IMR-90 (cell line): ENCODE results near the gene ZNF692. TPM values are rescaled to one million over a fixed set of nuclear protein-coding genes. Genes with fewer than 3 reads are reported as not detected.
A peak's percentile ranks its signal among the peaks of the same experiment; 100 is the strongest.

Experiments
- ATAC-seq: fragments of 200-7000 bp; cut with Tn5 transposase; 2 replicates; pipeline ENCODE4 v1.9.1; 2020; ENCODE audit warnings: low read depth, mild to moderate bottlenecking, moderate library complexity
- BruUV-seq: library from RNA; stranded (reverse); fragments of 400-500 nt; replicated peaks from 2 replicates; lab custom pipeline; 2021; lab: Mats Ljungman, UMichigan
- CTCF ChIA-PET: fragments of 300-600 bp; formaldehyde crosslinking; extraction: SDS; loops from one replicate; lab custom pipeline; 2021; ENCODE audit warnings: antibody characterized with exemption; lab: Yijun Ruan, JAX
- POLR2A ChIA-PET: fragments of 300-600 bp; sonication (Branson Sonifier 250); formaldehyde crosslinking; loops from one replicate; lab custom pipeline; 2022; ENCODE audit warnings: antibody characterized with exemption; ENCODE audit not compliant: unreplicated experiment; lab: Charles Lee
- DNase-seq: peaks from one replicate; pipeline ENCODE4 v3.0.0; 2013
- H2AFZ ChIP-seq: replicated peaks from 2 replicates; pipeline ENCODE3; 2013; ENCODE audit warnings: low read length, mild to moderate bottlenecking; ENCODE audit not compliant: poor library complexity
- H2AK5ac ChIP-seq: 2 replicates; pipeline ENCODE4 v1.6.1; 2013; ENCODE audit warnings: low read depth, low read length, inconsistent platforms
- H2AK9ac ChIP-seq: replicated peaks from 2 replicates; pipeline ENCODE3; 2013; ENCODE audit warnings: mild to moderate bottlenecking, low read depth, low read length, moderate library complexity; ENCODE audit not compliant: poor library complexity
- H2BK120ac ChIP-seq: 2 replicates; pipeline ENCODE4 v1.6.1; 2013; ENCODE audit warnings: low read depth, low read length, inconsistent platforms
- H2BK15ac ChIP-seq: 3 replicates; pipeline ENCODE4 v1.6.1; 2013; ENCODE audit warnings: low read depth, low read length, inconsistent platforms
- H2BK20ac ChIP-seq: 2 replicates; pipeline ENCODE4 v1.6.1; 2013; ENCODE audit warnings: low read depth, mild to moderate bottlenecking, inconsistent platforms, low read length, moderate library complexity
- H2BK5ac ChIP-seq: 2 replicates; pipeline ENCODE4 v1.6.1; 2013; ENCODE audit warnings: mild to moderate bottlenecking, low read depth, low read length, inconsistent platforms; ENCODE audit not compliant: poor library complexity, severe bottlenecking
- H3K14ac ChIP-seq: replicated peaks from 2 replicates; pipeline ENCODE4 v1.6.1; 2013; ENCODE audit warnings: low read depth, low read length, inconsistent platforms
- H3K18ac ChIP-seq: 2 replicates; pipeline ENCODE4 v1.6.1; 2013; ENCODE audit warnings: low read depth, low read length, control low read depth
- H3K23ac ChIP-seq: 2 replicates; pipeline ENCODE4 v1.6.1; 2013; ENCODE audit warnings: low read depth, low read length, inconsistent platforms
- H3K27ac ChIP-seq: 2 replicates; pipeline ENCODE4 v1.5.1; 2013; ENCODE audit warnings: mild to moderate bottlenecking, control low read depth, low read length; ENCODE audit not compliant: insufficient read depth
- H3K27me3 ChIP-seq: 2 replicates; pipeline ENCODE4 v1.6.1; 2013; ENCODE audit warnings: low read length; ENCODE audit not compliant: control insufficient read depth, insufficient read depth
- H3K36me3 ChIP-seq: 2 replicates; pipeline ENCODE4 v1.6.1; 2013; ENCODE audit warnings: low read length, mixed read lengths; ENCODE audit not compliant: control insufficient read depth, insufficient read depth
- H3K4ac ChIP-seq: 2 replicates; pipeline ENCODE4 v1.6.1; 2013; ENCODE audit warnings: low read depth, low read length, inconsistent platforms
- H3K4me1 ChIP-seq: 2 replicates; pipeline ENCODE4 v1.6.1; 2013; ENCODE audit warnings: low read length, mixed read lengths; ENCODE audit not compliant: control insufficient read depth, insufficient read depth
- H3K4me2 ChIP-seq: 2 replicates; pipeline ENCODE4 v1.6.1; 2013; ENCODE audit warnings: low read depth, mild to moderate bottlenecking, control low read depth, low read length, moderate library complexity
- H3K4me3 ChIP-seq: 2 replicates; pipeline ENCODE4 v1.5.1; 2013; ENCODE audit warnings: low read depth, mild to moderate bottlenecking, control low read depth, low read length, moderate library complexity; ENCODE audit not compliant: insufficient read depth
- H3K56ac ChIP-seq: 2 replicates; pipeline ENCODE4 v1.6.1; 2013; ENCODE audit warnings: low read length, inconsistent platforms; ENCODE audit not compliant: insufficient read depth; ENCODE audit errors: extremely low read depth
- H3K79me1 ChIP-seq, 2 experiments: 2 replicates each; pipeline ENCODE4 v1.6.1; 2013; ENCODE audit warnings: low read length in 2 of 2, inconsistent platforms in 1 of 2, low read depth in 1 of 2
- H3K9ac ChIP-seq: 2 replicates; pipeline ENCODE4 v1.6.1; 2013; ENCODE audit warnings: low read depth, low read length, control low read depth
- H3K9me1 ChIP-seq: 2 replicates; pipeline ENCODE4 v1.6.1; 2013; ENCODE audit warnings: low read length, inconsistent platforms; ENCODE audit not compliant: insufficient read depth
- H3K9me3 ChIP-seq: 2 replicates; pipeline ENCODE4 v1.6.1; 2013; ENCODE audit warnings: low read length; ENCODE audit not compliant: control insufficient read depth, insufficient read depth
- H4K20me1 ChIP-seq: 2 replicates; pipeline ENCODE4 v1.6.1; 2013; ENCODE audit warnings: low read length, inconsistent platforms; ENCODE audit not compliant: insufficient read depth
- H4K5ac ChIP-seq: 2 replicates; pipeline ENCODE4 v1.6.1; 2013; ENCODE audit warnings: mild to moderate bottlenecking, low read depth, low read length, control low read depth
- H4K8ac ChIP-seq, 2 experiments: 2 replicates each; pipeline ENCODE4 v1.6.1; 2013; ENCODE audit warnings: low read depth in 2 of 2, low read length in 2 of 2, control low read depth in 1 of 2, inconsistent platforms in 1 of 2
- H4K91ac ChIP-seq: 2 replicates; pipeline ENCODE4 v1.6.1; 2013; ENCODE audit warnings: low read depth, low read length, inconsistent platforms; ENCODE audit not compliant: insufficient read depth
- BHLHE40 ChIP-seq: fragments of 150-350 bp; IDR thresholded peaks from 2 replicates; pipeline ENCODE4 v1.6.1; 2016; ENCODE audit warnings: mild to moderate bottlenecking, low read depth, low read length
- CEBPB ChIP-seq: IDR thresholded peaks from 2 replicates; pipeline ENCODE4 v1.6.1; 2012; ENCODE audit warnings: low read depth, low read length, improper control_type of control experiment
- FOS ChIP-seq: fragments of 150-350 bp; IDR thresholded peaks from 2 replicates; pipeline ENCODE4 v1.6.1; 2016; ENCODE audit warnings: low read depth, low read length
- NFE2L2 ChIP-seq: fragments of 150-350 bp; IDR thresholded peaks from 2 replicates; pipeline ENCODE4 v1.6.1; 2016; ENCODE audit warnings: low read depth, mild to moderate bottlenecking, low read length
- RCOR1 ChIP-seq: IDR thresholded peaks from 2 replicates; pipeline ENCODE4 v1.6.1; 2012; ENCODE audit warnings: mild to moderate bottlenecking, low read length, improper control_type of control experiment; ENCODE audit not compliant: insufficient replicate concordance
- USF2 ChIP-seq: fragments of 150-350 bp; IDR thresholded peaks from 2 replicates; pipeline ENCODE4 v1.6.1; 2017; ENCODE audit warnings: mild to moderate bottlenecking, antibody characterized with exemption, low read length, low read depth
- WGBS, 2 experiments: methylation state at CpG; one replicate each; pipeline versions ENCODE4 v1.1.5 to v1.1.7; 2013; ENCODE audit warnings: missing lambda C conversion rate in 2 of 2; ENCODE audit not compliant: insufficient read length in 1 of 2; ENCODE audit errors: extremely low coverage in 2 of 2; 5-methylcytosine and 5-hydroxymethylcytosine counted together
- dilution Hi-C: fragments of 300-500 bp; cut with HindIII; formaldehyde crosslinking; loops from one replicate; pipeline ENCODE4 v1.14.3; 2018; ENCODE audit warnings: low sequenced_read_pairs; ENCODE audit not compliant: unreplicated experiment
- in situ Hi-C: fragments of 300-500 bp; cut with MboI; formaldehyde crosslinking; loops from 3 replicates; pipeline ENCODE4 v1.14.3; 2019; ENCODE audit warnings: low sequenced_read_pairs, inconsistent platforms, mixed read lengths
- intact Hi-C: fragments of 100-400 bp; cut with micrococcal nuclease; formaldehyde crosslinking; loops from 2 replicates; pipeline ENCODE4 v1.10.0; 2022
- polyA plus RNA-seq, 3 experiments: library from polyadenylated mRNA; depleted of rRNA; stranded (reverse); fragments of >200 nt; gene quantifications; 2 replicates each; pipeline ENCODE4 v1.2.3, GENCODE V29; 2012; ENCODE audit warnings: low replicate concordance in 1 of 3
- total RNA-seq: library from RNA; depleted of rRNA; stranded (reverse); fragments of >200 nt; gene quantifications from 2 replicates; pipeline ENCODE4 v1.2.3, GENCODE V29; 2012
- TF ChIP-seq, protein P1 (sequence below): conservative IDR thresholded peaks from 2 replicates; pipeline ENCODE4 v1.5.1; 2012; ENCODE audit warnings: mild to moderate bottlenecking, low read depth, low read length, improper control_type of control experiment

Gene ZNF692
- total and polyA plus RNA-seq, 2 of the 4 experiments (the other 2 are of a cell fraction): 7.3 to 50.4 TPM

DNA sequence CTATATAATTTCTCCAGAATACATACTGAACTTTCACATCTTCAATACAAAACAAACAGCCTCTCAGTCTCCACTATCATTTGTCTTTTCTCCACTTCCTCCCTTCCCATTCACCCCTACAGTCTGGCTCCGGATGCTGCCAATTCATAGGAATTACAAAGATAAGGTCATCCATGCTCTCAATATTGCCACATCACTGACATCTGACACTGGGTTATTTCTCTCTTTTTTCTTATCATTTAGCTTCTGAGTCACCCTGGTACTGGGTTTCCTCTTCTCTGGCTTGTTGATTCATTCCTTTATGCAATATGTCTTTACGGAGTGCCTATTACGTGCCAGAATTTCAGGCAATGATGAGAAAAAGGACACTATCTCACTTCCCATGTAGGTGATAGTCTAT lies 30.0 kb downstream of the ZNF692 start:
- in situ Hi-C loops (no loop called here), dilution Hi-C loops (no loop called here), intact Hi-C loops (no loop called here)
- H2AFZ ChIP-seq: no peak overlapping the region
- H3K23ac ChIP-seq: no peak overlapping the region
- H3K79me1 ChIP-seq: peaks cover 6 to 31% of the 10 kb centered on the region in 2 experiments; a peak in 3 of 4 replicates
- H3K4ac ChIP-seq: no peak overlapping the region
- no peak overlapping the region for H3K56ac ChIP-seq
- H3K27me3 ChIP-seq: no peaks in the 10 kb centered on the region
- H3K9ac ChIP-seq: no peak overlapping the region
- H3K18ac ChIP-seq: no peak overlapping the region
- no peak overlapping the region for H4K91ac ChIP-seq
- H4K8ac ChIP-seq: no peak overlapping the region
- DNase-seq (peak; percentile 93), ATAC-seq (peak; percentile 10)
- H2BK15ac ChIP-seq: no peak overlapping the region
- H3K14ac ChIP-seq: no peak overlapping the region
- H3K4me2 ChIP-seq: peak overlapping the region; percentile 50; the same call in 1 of the 2 replicates
- H2BK120ac ChIP-seq: no peak overlapping the region
- H4K5ac ChIP-seq: no peak overlapping the region
- H3K36me3 ChIP-seq: peaks cover 5% of the 10 kb centered on the region
- TF ChIP-seq, protein P1, sequence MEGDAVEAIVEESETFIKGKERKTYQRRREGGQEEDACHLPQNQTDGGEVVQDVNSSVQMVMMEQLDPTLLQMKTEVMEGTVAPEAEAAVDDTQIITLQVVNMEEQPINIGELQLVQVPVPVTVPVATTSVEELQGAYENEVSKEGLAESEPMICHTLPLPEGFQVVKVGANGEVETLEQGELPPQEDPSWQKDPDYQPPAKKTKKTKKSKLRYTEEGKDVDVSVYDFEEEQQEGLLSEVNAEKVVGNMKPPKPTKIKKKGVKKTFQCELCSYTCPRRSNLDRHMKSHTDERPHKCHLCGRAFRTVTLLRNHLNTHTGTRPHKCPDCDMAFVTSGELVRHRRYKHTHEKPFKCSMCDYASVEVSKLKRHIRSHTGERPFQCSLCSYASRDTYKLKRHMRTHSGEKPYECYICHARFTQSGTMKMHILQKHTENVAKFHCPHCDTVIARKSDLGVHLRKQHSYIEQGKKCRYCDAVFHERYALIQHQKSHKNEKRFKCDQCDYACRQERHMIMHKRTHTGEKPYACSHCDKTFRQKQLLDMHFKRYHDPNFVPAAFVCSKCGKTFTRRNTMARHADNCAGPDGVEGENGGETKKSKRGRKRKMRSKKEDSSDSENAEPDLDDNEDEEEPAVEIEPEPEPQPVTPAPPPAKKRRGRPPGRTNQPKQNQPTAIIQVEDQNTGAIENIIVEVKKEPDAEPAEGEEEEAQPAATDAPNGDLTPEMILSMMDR: no peak
- TF ChIP-seq BHLHE40 (peak; percentile 33; the same call in 1 of the 2 replicates), RCOR1 (peak; percentile 25), USF2 (no peak), CEBPB (peak; percentile 99), NFE2L2 (peak; percentile 37; the same call in 1 of the 2 replicates), FOS (peak; percentile 84)
- BruUV-seq: no TSS peak
- no CpG with 5 or more reads among the region's 3 CpGs for WGBS, 2 experiments
- H3K9me3 ChIP-seq: no peaks in the 10 kb centered on the region
- H2BK20ac ChIP-seq: no peak overlapping the region
- H2AK9ac ChIP-seq: no peak overlapping the region
- no peak overlapping the region for H2AK5ac ChIP-seq
- POLR2A ChIA-PET: no interaction called here
- H2BK5ac ChIP-seq: peak overlapping the region; percentile 64
- peaks cover 6% of the 10 kb centered on the region; the same call in 1 of the 2 replicates for H3K9me1 ChIP-seq
- CTCF ChIA-PET: interaction anchor here (1.3 kb wide), 1 partner anchor 13 kb away, joined by 6 read pairs; no protein-coding TSS in a partner anchor
- no peak overlapping the region for H3K27ac ChIP-seq
- H4K20me1 ChIP-seq: 0 out of 2 replicates have a peak, but pooled peaks cover 6% of the 10 kb centered on the region
- H3K4me1 ChIP-seq: peaks cover 3% of the 10 kb centered on the region
- H3K4me3 ChIP-seq: no peak overlapping the region
